HG03565 (cell line): ENCODE data around the gene GCN1.

Source experiments
- ATAC-seq: cut with Tn5 transposase; IDR thresholded peaks from one replicate; pipeline ENCODE4 v1.9.1; 2021; ENCODE audit warnings: mild to moderate bottlenecking, moderate library complexity; ENCODE audit not compliant: unreplicated experiment

Gene GCN1

GRCh38 chr12:120099738-120100137 lies 94.8 kb downstream of the GCN1 start:
- ATAC-seq = no peak

- no peak for ATAC-seq
Observed at GRCh38 chr12:120098756-120099470, 95.6 kb downstream of the GCN1 start.

GRCh38 chr12:120096671-120097202 lies 97.8 kb downstream of the GCN1 start:
- ATAC-seq = no peak

- ATAC-seq = no peak
Observed at GRCh38 chr12:120095736-120096135, 98.8 kb downstream of the GCN1 start.

GRCh38 chr12:120095331-120095730 lies 99.2 kb downstream of the GCN1 start:
- no peak for ATAC-seq

- ATAC-seq = no peak
Observed at GRCh38 chr12:120094485-120094884, 100.0 kb downstream of the GCN1 start.

- ATAC-seq = no peak
Observed at GRCh38 chr12:120093592-120094355, 100.7 kb downstream of the GCN1 start.

- ATAC-seq = no peak
Observed at GRCh38 chr12:120093336-120093591, 101.3 kb downstream of the GCN1 start.

GRCh38 chr12:120092551-120093335 lies 101.8 kb downstream of the GCN1 start:
- no peak for ATAC-seq

GRCh38 chr12:120091371-120092090 lies 103.0 kb downstream of the GCN1 start:
- ATAC-seq = no peak

GRCh38 chr12:120090626-120091295 lies 103.8 kb downstream of the GCN1 start:
- ATAC-seq = no peak

- ATAC-seq = no peak
Observed at GRCh38 chr12:120090206-120090605, 104.3 kb downstream of the GCN1 start.

- no peak for ATAC-seq
Observed at GRCh38 chr12:120089796-120090195, 104.7 kb downstream of the GCN1 start.

- ATAC-seq = no peak
Observed at GRCh38 chr12:120089105-120089504, 105.4 kb downstream of the GCN1 start.

- peak; percentile 96 for ATAC-seq
Observed at GRCh38 chr12:120086801-120087621, 107.5 kb downstream of the GCN1 start.

- ATAC-seq = no peak
Observed at GRCh38 chr12:120085920-120086645, 108.4 kb downstream of the GCN1 start.

- no peak for ATAC-seq
Observed at GRCh38 chr12:120081641-120082040, 112.9 kb downstream of the GCN1 start.

- no peak for ATAC-seq
Observed at GRCh38 chr12:120079411-120080400, 114.8 kb downstream of the GCN1 start.
